IPS-NIHi7 (cell line): Measurements from ENCODE around the gene ZNF776.
"Not testable (repeated sequence)": the region's sequence is repeated elsewhere in the genome, so short reads cannot be mapped to it uniquely, and the experiment has no call there.

Source experiments
- DNase-seq: peaks from one replicate; pipeline ENCODE4 v3.0.0; 2012; ENCODE audit warnings: mixed read lengths; ENCODE audit errors: extremely low spot score

The ZNF776 gene

DNA sequence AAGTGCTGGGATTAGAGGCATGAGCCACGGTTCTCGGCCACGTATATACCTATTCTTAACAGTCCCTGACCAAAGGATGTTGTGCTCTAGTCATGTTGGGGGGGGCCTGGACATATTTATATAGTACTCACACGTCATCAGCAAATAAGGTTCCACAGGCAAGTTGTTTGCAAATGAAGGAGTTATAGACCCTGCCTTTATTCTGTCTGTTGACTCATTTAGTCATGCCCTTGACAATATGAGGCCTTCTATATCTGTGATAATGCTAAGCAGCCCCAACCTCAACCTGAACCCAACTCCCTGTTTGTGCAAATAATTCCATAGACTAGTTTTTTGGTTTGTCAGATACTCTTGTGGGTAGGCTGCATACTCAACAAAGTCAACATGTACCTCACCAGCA, 31.7 kb downstream of the ZNF776 start:
- no peak for DNase-seq

DNA sequence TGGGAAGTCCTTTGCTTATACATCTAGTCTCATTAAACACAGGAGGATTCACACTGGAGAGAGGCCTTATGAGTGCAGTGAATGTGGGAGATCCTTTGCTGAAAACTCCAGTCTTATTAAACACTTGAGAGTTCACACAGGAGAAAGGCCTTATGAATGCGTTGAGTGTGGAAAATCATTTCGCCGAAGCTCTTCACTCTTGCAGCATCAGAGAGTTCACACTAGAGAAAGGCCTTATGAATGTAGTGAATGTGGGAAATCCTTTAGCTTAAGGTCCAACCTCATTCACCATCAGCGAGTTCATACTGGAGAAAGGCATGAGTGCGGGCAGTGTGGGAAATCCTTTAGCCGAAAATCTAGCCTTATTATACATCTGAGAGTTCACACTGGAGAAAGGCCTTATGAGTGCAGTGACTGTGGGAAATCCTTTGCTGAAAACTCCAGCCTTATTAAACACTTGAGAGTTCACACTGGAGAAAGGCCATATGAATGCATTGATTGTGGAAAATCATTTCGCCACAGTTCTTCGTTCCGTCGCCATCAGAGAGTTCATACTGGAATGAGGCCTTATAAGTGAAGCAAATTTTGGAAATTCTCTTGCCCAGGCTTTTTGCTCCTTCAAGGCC, 32.7 kb downstream of the ZNF776 start:
- DNase-seq = no peak

DNA sequence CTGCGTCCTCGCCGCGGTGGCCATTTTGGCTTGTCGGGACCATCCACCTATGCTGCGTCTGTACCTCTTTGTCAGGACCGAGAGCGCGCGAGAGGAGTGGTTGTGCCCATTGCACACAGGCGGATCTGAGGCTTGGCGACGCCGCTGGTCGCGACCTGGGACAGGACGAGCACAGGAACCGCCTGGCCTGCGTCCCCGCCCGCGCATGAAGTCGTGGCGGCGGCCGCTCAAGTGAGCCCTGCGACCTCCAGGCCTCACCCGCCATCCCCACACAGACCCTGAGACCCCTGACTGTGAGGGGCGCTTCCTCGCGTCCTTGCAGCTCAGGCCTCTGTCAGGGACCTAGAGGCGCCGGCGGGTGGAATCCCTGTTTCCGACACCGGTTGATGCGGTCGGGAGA, 39.7 kb downstream of the ZNF776 start:
- no peak for DNase-seq

DNA sequence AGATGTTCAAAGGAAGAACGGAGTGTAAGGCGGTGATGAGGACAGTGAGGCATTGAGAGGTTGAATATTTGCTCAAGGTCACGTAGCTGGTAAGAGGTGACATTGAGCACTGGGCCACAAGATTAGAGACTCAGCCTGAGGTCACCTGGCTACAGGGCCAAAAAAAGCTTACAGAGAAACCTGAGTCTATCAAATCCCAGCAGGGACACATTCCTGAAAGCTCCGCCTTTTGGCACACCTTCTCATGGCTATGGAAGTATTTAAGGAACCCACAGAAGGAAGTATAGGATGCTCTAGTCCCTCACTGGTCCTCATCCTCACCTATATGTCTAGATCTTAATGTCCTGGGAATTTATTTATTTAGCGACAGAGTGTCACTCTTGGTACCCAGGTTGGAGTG, 40.3 kb downstream of the ZNF776 start:
- DNase-seq = no peak

DNA sequence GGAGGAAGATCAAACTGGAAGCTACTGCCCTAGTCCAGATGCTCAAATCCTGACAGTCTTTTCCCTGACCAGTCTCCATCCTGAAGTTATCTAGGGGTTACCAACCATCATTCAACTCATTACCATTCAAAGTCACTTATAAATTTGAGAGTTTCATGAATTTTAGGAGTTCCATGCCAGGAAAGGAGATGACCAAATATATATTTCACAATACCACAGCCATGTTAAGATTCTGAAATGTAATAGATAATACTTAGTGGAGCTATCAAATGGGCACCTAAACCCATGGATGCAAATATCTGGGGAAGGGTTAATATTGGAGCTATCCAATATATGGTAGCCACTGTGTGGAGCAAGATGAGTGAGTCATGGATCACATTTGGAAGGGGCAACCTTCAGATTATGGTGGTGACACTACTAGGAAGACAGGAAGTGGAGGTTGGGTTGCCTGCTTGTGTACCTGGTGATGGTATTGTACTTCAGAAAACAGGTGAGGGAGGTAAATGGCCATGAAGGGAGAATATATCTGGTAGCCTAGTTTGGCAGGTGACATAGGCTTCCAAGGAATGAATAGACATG, 41.6 kb downstream of the ZNF776 start:
- no peak for DNase-seq

DNA sequence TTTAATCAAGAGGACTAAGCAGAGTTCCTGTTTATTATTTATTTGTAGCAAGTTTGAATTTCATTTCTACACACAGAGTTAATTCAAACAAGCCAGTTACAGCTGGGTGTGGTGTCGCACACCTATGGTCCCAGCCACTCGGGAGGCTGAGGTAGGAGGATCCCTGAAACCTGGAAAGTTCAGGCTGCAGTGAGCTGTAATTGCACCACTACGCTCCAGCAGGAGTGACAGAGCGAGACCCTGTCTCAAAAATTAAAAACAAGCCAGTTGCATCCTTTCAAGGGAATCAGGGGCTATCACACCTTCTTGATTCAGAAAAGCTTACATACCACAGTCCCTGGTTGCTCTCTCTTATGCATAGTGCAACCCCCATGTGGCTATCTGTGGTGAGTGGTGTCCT, 42.7 kb downstream of the ZNF776 start:
- DNase-seq = no peak

DNA sequence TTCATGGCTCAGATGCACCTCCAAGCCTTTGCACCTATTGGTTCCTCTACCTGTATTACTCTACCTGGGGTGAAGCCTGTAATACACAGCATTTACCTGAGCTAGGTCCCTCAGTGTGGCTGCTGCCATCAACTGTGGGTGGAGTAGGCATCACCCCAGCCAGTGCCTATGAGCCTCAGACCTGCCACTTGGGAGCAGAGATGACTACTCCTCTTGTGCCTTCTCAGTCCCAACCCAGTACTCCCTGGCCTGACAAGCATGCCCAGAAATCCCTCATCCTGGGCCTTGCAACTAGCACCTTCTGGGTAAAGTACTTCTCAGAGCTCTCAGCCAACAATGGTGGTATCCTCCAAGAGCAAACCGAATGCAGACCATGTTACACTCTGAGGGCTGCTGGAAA, 50.0 kb downstream of the ZNF776 start:
- DNase-seq = not testable (repeated sequence)

DNA sequence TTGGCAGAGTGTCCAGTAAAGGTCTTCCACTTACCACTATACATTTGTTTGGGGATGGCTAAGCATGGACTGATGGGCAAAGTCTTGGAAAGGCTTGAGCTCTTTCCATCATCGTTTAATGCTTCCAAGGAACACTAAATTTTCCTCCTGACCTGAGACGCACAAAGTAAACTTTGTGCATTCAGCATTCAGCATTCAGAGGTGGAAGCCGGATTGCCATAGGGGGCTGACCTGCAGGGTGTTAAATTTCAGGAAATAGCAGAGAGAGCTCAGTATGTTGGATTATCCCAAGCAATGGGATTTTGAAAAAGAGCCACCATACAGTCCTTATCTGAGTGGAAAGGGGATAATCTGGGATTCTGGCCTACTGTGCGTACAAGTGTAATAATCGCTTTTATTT, 54.1 kb downstream of the ZNF776 start:
- DNase-seq = no peak

DNA sequence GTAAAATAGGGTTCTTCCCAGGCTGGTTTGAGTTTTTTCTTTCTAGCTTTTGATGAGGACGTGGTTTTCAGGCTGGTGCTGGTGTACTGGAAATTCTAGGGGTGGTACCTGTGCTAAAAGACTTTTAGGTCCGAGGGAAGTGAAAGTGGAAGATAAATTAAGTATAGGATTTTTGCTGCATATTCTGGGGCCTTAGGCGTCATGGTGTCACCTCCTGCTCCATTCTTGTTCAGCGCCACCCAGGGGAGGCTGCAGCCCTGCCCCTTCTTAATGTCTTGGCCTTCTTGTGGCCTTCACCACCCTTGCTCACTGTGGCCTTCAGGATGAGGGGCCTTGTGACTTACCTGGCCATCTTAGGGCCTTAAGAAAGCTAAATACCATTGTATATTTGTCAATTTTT, 55.7 kb downstream of the ZNF776 start:
- DNase-seq = no peak

DNA sequence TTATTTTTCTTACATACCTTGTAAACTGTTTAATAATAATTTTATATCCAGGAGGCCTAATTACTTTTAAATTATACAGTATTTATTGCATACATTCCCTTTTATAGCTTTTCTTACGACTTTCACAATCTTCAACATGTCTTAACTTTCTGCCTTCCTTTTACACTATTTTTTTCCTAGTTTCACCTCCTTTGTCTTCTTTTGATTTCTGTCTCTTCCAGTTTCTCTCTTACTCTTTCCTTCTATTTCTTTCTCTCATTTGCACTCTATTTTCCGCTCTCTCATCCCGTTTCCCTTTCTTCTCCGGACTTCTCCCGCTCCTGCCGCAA, 56.6 kb downstream of the ZNF776 start:
- no peak for DNase-seq

DNA sequence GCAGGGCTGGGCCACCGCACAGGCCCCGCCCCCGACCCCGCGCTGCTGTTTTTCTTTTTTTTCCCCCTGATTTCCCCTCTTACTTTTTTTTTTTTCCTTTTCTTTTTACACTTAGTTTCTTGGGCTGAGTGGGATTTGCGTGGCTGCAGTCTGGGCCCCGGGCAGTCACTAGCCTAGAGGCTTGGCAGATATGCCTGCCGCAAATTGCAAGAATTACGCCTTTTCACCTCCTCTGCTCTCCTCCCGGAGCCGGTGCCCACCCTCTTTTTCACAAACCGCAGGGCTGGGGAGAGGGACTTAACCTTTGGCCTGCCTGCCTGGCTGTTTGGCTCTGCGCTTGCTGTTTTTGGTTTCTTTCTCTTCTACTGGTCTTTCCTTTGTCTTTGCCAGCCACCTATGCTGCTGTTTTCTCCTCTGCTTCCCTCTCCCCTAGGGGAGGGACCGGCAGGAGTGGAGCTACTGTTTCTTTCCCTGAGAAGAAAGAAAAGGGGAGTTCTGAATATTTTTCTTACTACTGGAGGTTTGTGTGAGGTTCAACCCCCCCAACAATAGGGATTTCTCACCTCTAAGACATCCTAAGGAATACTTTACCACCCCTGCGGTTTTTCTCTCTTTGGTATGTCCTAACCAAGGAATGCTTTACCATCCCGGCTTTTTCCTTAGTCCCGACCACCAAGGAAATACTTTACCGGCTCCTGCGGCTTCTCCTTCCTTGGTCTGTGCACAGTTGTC, 57.1 kb downstream of the ZNF776 start:
- peak; percentile 47 for DNase-seq

DNA sequence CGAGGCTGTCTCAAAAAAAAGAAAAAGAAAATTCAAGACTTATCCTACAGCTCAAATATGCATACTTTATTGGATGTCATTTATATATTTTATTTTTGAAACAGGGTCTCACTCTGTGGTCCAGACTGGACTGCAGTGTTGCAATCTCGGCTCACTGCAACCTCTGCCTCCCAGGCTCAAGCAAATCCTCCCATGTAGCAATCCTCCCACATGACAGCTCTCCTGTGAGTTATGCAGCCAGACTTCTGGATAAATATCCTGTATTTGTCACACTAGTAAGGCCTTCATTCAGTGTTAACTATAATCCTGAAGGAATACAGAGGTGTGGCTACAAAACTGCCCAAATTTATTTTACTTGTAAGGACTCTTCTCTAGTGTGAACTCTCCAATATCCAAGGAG, 60.9 kb downstream of the ZNF776 start:
- DNase-seq = no peak
